ENCODE results near the gene TCERG1. TPM values are rescaled to one million over a fixed set of nuclear protein-coding genes. Genes with fewer than 3 reads are reported as not detected.

TCERG1 gene
- total RNA-seq, 1 donor from 2014 or later = 32.6 TPM

DNA sequence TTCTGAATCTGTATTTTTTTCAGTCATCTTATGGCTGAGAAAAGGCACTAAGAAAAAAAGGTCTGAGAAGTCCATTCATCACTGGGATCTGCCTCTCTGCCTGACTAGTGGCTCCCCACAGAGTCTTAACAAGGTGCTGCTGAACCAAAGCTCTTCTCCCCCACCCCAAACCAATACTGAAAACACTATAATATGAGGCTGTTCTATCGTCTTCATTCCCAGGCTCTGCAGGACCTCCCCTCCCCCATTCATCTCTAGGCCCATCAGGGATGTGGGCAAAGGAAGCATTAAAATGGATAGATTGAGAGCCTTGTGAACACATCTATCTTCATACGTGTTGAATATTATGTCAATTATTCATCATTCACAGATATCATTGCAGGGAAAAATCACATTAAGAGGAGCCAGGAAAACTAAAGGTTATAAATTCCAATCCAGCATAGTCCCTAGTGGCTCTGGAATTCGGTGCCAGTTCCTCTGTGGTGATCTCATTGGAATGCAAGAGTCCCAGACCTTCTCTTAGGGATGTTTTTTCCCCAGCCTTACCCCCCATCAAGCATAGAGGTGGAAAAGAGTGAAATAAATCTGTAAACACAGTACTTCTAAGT lies 113.2 kb downstream of the TCERG1 start:
- H3K4me3 ChIP-seq (ENCODE audit: low read depth, low read length) = no peak overlapping the region
- TF ChIP-seq, protein P1, sequence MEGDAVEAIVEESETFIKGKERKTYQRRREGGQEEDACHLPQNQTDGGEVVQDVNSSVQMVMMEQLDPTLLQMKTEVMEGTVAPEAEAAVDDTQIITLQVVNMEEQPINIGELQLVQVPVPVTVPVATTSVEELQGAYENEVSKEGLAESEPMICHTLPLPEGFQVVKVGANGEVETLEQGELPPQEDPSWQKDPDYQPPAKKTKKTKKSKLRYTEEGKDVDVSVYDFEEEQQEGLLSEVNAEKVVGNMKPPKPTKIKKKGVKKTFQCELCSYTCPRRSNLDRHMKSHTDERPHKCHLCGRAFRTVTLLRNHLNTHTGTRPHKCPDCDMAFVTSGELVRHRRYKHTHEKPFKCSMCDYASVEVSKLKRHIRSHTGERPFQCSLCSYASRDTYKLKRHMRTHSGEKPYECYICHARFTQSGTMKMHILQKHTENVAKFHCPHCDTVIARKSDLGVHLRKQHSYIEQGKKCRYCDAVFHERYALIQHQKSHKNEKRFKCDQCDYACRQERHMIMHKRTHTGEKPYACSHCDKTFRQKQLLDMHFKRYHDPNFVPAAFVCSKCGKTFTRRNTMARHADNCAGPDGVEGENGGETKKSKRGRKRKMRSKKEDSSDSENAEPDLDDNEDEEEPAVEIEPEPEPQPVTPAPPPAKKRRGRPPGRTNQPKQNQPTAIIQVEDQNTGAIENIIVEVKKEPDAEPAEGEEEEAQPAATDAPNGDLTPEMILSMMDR (IDR thresholded peaks at IDR 0.05; ENCODE audit: insufficient read depth, low read length, severe bottlenecking) = no peak
- DNase-seq (ENCODE audit: low read depth) (no peak), FAIRE-seq (no peak)
- no peaks in the 10 kb centered on the region for H3K36me3 ChIP-seq (ENCODE audit: control insufficient read depth, insufficient read depth, low read length)
- no peaks in the 10 kb centered on the region for H3K27me3 ChIP-seq (ENCODE audit: control insufficient read depth, insufficient read depth, low read length)

Other genes with a start within 250 kb of the TCERG1 start
- 19.7 and 25.0 TPM in 2 replicates for gene RBM27, start 243.7 kb upstream of the TCERG1 start, total RNA-seq
- gene POU4F3, start 108.5 kb upstream of the TCERG1 start, total RNA-seq = 0.13 TPM in 1 of 2 replicates, not detected in the other
- gene GPR151, start 68.9 kb downstream of the TCERG1 start, total RNA-seq = not detected in 2 replicates

Data from bronchial epithelial cell (primary cell).